CD4-positive, alpha-beta memory T cell (primary cell): ENCODE data around the gene MR1. TPM values are rescaled to one million over a fixed set of nuclear protein-coding genes. Genes with fewer than 3 reads are reported as not detected.

Experiments used
- CTCF ChIA-PET: fragments of 350-600 bp; sonication (Branson Sonifier 250); formaldehyde crosslinking; loops from one replicate; lab custom pipeline; 2021; ENCODE audit warnings: inconsistent platforms; ENCODE audit not compliant: partially characterized antibody; lab: Charles Lee
- POLR2A ChIA-PET: fragments of 350-600 bp; sonication (Branson Sonifier 250); formaldehyde crosslinking; loops from one replicate; lab custom pipeline; 2021; ENCODE audit not compliant: partially characterized antibody; lab: Charles Lee
- DNase-seq, 5 donors: peaks; one replicate each; pipeline versions ENCODE4 v3.0.0 to v3.0.0-alpha.2; 2020 to 2022; ENCODE audit warnings: mixed read lengths in 1 of 5
- H3K27ac ChIP-seq: one replicate; pipeline ENCODE4 v1.7.0; 2013; ENCODE audit warnings: low read depth, low read length
- H3K27me3 ChIP-seq: 2 replicates; pipeline ENCODE4 v1.7.0; 2013; ENCODE audit warnings: mild to moderate bottlenecking, low read length, moderate library complexity; ENCODE audit not compliant: insufficient read depth
- H3K36me3 ChIP-seq: 2 replicates; pipeline ENCODE4 v1.7.0; 2013; ENCODE audit warnings: mild to moderate bottlenecking, low read length, moderate library complexity; ENCODE audit not compliant: insufficient read depth
- H3K4me1 ChIP-seq: 2 replicates; pipeline ENCODE4 v1.7.0; 2013; ENCODE audit warnings: mild to moderate bottlenecking, low read length, moderate library complexity; ENCODE audit not compliant: insufficient read depth
- H3K4me3 ChIP-seq, 2 donors: one replicate each; pipeline ENCODE4 v1.7.0; 2013; ENCODE audit warnings: low read length in 2 of 2, mild to moderate bottlenecking in 1 of 2
- H3K9me3 ChIP-seq, 2 donors: one replicate each; pipeline ENCODE4 v1.7.0; 2013; ENCODE audit warnings: low read length in 2 of 2, control low read depth in 1 of 2; ENCODE audit not compliant: control insufficient read depth in 1 of 2
- H3K27ac Mint-ChIP-seq, 7 donors: one replicate each; pipeline ENCODE4 v1.8.0; 2020 to 2021; ENCODE audit warnings: mixed read lengths in 7 of 7, mild to moderate bottlenecking in 6 of 7, inconsistent platforms in 3 of 7, moderate library complexity in 3 of 7
- H3K27me3 Mint-ChIP-seq, 2 donors: one replicate each; pipeline ENCODE4 v1.8.0; 2020 to 2021; ENCODE audit warnings: mixed read lengths in 2 of 2
- H3K36me3 Mint-ChIP-seq, 2 donors: one replicate each; pipeline ENCODE4 v1.8.0; 2020 to 2021; ENCODE audit warnings: mixed read lengths in 2 of 2, inconsistent platforms in 1 of 2, mild to moderate bottlenecking in 1 of 2
- H3K4me1 Mint-ChIP-seq, 4 donors: one replicate each; pipeline ENCODE4 v1.8.0; 2020 to 2021; ENCODE audit warnings: mixed read lengths in 4 of 4, mild to moderate bottlenecking in 1 of 4
- H3K4me3 Mint-ChIP-seq, 8 donors: one replicate each; pipeline ENCODE4 v1.8.0; 2020 to 2021; ENCODE audit warnings: mixed read lengths in 8 of 8, mild to moderate bottlenecking in 7 of 8, moderate library complexity in 6 of 8, inconsistent platforms in 3 of 8
- H3K9me3 Mint-ChIP-seq, 8 donors: one replicate each; pipeline ENCODE4 v1.8.0; 2020 to 2021; ENCODE audit warnings: mixed read lengths in 8 of 8, mild to moderate bottlenecking in 5 of 8, inconsistent platforms in 3 of 8, moderate library complexity in 1 of 8
- intact Hi-C: fragments of 100-400 bp; cut with micrococcal nuclease; formaldehyde crosslinking; loops from one replicate; pipeline ENCODE4 v1.15.1; 2023
- polyA plus RNA-seq, 2 donors: library from polyadenylated mRNA; unstranded; fragments of 300-500 nt; fragmentation: Illumina TruSeq; gene quantifications; one replicate each; pipeline ENCODE4 v1.2.3, GENCODE V29; 2021
- total RNA-seq, 2 experiments: library from RNA; stranded (reverse); gene quantifications; one replicate each; pipeline ENCODE4 v1.2.3, GENCODE V29; 2021

Gene MR1
- total and polyA plus RNA-seq, 4 experiments from 2014 or later: 31.5 to 38.6 (median 32.5) TPM

GRCh38 chr1:181010789-181011188, 23.0 kb upstream of the MR1 start:
- no peaks in the 10 kb centered on the region for H3K27me3 ChIP-seq
- Mint-ChIP-seq H3K27ac (peak overlapping the region in 2 of 7 donors; percentile 43 to 47), H3K9me3 (no peaks in the 10 kb centered on the region), H3K4me3 (no peak overlapping the region), H3K4me1 (peaks cover 30 to 49% (median 35%) of the 10 kb centered on the region in 4 donors), H3K27me3 (no peaks in the 10 kb centered on the region), H3K36me3 (peaks cover 3 to 15% of the 10 kb centered on the region in 2 donors)
- peaks cover 45% of the 10 kb centered on the region for H3K4me1 ChIP-seq
- CTCF ChIA-PET: no interaction called here
- no peak overlapping the region for H3K27ac ChIP-seq
- no peaks in the 10 kb centered on the region for H3K9me3 ChIP-seq
- DNase-seq: no peak
- no peaks in the 10 kb centered on the region for H3K36me3 ChIP-seq
- intact Hi-C loops: no loop called here
- H3K4me3 ChIP-seq: no peak overlapping the region
- POLR2A ChIA-PET: interaction anchor here (1.5 kb wide), 1 partner anchor 11 kb away, joined by 6 read pairs; no protein-coding TSS in a partner anchor

DNA sequence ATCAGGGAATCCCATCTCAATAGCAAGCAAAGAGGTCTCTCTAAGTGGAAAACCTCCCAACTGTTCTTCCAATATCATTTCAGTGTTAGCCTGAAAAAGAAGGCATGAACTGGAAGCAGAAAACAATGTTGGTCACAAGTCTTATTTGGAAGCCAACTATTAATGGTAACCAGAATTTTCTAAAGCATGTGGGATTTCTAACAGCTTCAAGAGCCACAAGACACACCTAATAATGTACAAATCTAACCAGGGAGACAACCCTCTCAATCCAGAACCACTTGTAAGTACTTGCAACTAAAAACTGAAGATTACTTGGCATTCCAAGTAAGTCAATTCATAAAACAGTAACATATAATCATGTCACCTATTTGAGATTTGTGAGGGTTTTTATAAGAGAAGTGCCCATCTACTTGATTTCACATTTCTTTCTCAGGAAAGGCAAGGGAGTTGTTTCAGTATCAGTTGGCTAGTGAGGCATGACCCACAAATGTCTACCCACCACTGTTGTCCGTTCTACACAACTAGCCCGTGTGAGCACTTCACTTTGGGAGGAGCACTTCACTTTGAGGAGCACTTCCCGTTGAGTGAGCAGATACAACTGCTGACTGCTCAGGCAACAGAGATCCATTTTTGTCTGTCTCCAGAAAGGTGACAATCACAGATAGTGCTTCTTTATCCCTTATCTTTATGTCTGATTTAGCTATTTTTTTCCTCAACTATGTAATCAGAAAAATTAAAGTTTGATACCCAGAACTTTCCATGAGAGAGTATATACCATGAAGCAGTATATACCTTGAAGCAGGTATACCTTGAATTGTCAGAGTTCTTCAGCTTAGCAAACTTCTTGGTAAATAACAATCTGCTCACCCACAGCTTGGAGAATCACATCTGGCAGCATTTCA, 22.2 kb upstream of the MR1 start:
- Histone ChIP-seq H3K36me3 (no peaks in the 10 kb centered on the region), H3K27ac (no peak overlapping the region), H3K9me3 (no peaks in the 10 kb centered on the region), H3K27me3 (no peaks in the 10 kb centered on the region), H3K4me3 (no peak overlapping the region), H3K4me1 (peaks cover 51% of the 10 kb centered on the region)
- intact Hi-C loops: no loop called here
- H3K4me1 Mint-ChIP-seq: peaks cover 29 to 47% (median 35%) of the 10 kb centered on the region in 4 donors
- H3K9me3 Mint-ChIP-seq: no peaks in the 10 kb centered on the region
- no peak for DNase-seq
- peaks cover 3 to 10% of the 10 kb centered on the region in 2 donors for H3K36me3 Mint-ChIP-seq
- peak overlapping the region in 1 of 8 donors; percentile 22 for H3K4me3 Mint-ChIP-seq
- POLR2A ChIA-PET: interaction anchor here (1.5 to 3.0 kb wide), 2 partner anchors 10 kb away, joined by 6 to 15 read pairs; partner anchors contain the start of gene STX6
- no peaks in the 10 kb centered on the region for H3K27me3 Mint-ChIP-seq
- H3K27ac Mint-ChIP-seq: peak overlapping the region in 3 of 7 donors; percentile 29 to 47 (median 43)
- CTCF ChIA-PET: no interaction called here

DNA sequence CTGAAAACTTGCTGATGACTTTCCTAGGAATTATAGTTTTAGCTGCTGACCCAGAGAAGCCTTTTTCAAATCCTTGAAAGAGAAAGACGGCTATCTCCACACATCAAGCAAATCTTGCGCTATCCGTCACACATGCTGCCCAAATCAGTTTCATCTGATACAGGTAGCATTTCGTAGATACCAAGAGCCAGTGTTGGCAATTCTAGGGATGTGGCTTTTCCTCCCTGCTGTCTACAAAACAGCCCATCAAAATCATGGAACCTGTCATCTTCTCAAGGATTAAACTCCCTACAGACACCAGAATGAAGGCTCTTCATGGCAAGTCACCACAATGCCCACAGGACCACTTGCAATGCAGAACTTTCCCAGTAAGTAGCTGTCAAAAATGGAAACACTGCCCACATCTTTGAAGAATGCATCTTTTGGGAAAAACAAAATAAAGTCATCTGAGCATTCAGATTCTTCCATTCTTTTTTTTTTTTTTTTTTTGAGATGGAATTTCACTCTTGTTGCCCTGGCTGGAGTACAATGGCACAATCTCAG, 21.5 kb upstream of the MR1 start:
- no peak overlapping the region for H3K27ac Mint-ChIP-seq
- no peaks in the 10 kb centered on the region for H3K27me3 Mint-ChIP-seq
- H3K9me3 Mint-ChIP-seq: no peaks in the 10 kb centered on the region
- H3K27me3 ChIP-seq: no peaks in the 10 kb centered on the region
- H3K4me1 ChIP-seq: peaks cover 51% of the 10 kb centered on the region
- no peaks in the 10 kb centered on the region for H3K36me3 ChIP-seq
- no peak overlapping the region for H3K4me3 ChIP-seq
- intact Hi-C loops: no loop called here
- no peaks in the 10 kb centered on the region for H3K9me3 ChIP-seq
- ChIA-PET CTCF (interaction anchor here (0.7 kb wide), 1 partner anchor 485 kb away, joined by 3 read pairs; no protein-coding TSS in a partner anchor), POLR2A (interaction anchor here (3.0 kb wide), 1 partner anchor 9 kb away, joined by 15 read pairs; the partner anchor contains the start of gene STX6)
- peak overlapping the region in 2 of 8 donors; percentile 32 to 40 for H3K4me3 Mint-ChIP-seq
- peaks cover 3 to 9% of the 10 kb centered on the region in 2 donors for H3K36me3 Mint-ChIP-seq
- peaks cover 23 to 44% (median 30%) of the 10 kb centered on the region in 4 donors for H3K4me1 Mint-ChIP-seq
- H3K27ac ChIP-seq: no peak overlapping the region
- DNase-seq: no peak

GRCh38 chr1:181013144-181013543, 20.6 kb upstream of the MR1 start:
- ChIA-PET POLR2A (interaction anchor here (0.7 to 3.0 kb wide), 3 partner anchors 9 to 362 kb away, joined by 3 to 15 read pairs (median 4); partner anchors contain the start of gene STX6), CTCF (interaction anchor here (0.7 to 1.0 kb wide), 2 partner anchors 9 to 486 kb away, joined by 3 read pairs; no protein-coding TSS in a partner anchor)
- peak overlapping the region in 7 of 8 donors; percentile 26 to 79 (median 56) for H3K4me3 Mint-ChIP-seq
- peak; percentile 37 to 62 (median 49) for DNase-seq
- H3K27me3 Mint-ChIP-seq: no peaks in the 10 kb centered on the region
- H3K27ac ChIP-seq: no peak overlapping the region
- no peaks in the 10 kb centered on the region for H3K9me3 Mint-ChIP-seq
- H3K4me3 ChIP-seq: no peak overlapping the region
- peak overlapping the region in 6 of 7 donors; percentile 19 to 96 (median 88) for H3K27ac Mint-ChIP-seq
- peaks cover 58% of the 10 kb centered on the region for H3K4me1 ChIP-seq
- no peaks in the 10 kb centered on the region for H3K36me3 ChIP-seq
- peaks cover 30 to 50% (median 35%) of the 10 kb centered on the region in 4 donors for H3K4me1 Mint-ChIP-seq
- no peaks in the 10 kb centered on the region for H3K9me3 ChIP-seq
- H3K27me3 ChIP-seq: no peaks in the 10 kb centered on the region
- intact Hi-C loops: no loop called here
- H3K36me3 Mint-ChIP-seq: peaks cover 10 to 13% of the 10 kb centered on the region in 2 donors

DNA sequence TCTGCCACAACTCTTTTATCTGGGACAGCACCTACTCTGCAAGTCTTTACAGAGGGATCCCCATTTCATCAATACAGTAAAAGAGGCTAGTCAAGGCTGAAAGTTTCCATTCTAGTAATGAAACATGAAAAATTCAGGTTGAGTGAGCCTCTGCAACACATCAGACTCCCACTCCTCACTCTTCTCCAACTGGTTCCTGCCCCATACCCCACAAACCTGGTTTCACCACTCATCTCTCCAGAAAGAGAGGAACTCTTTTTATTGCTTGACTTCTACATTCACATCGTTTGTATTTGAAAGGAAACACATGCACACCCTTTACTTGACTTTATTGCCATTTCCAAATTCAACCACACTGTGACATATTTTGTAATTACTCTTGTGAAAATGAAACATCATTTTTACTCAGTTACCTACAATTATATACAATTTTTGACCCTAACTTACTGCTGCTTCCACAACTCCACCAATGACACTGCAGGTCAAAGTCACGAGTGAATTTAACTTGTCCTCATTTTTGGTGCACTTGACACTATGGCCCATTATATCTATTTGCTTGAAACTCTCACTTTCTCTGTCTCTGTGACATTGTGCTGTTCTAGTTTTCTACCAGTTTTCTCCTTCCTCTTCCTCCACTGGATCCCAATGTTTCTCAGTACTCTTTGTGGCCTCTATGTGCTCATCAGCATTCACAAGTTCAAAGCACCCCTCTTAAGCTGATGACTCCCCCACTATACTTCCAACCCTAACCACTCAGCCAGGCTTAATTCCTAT, 19.1 kb upstream of the MR1 start:
- DNase-seq: no peak
- Mint-ChIP-seq H3K9me3 (no peaks in the 10 kb centered on the region), H3K27ac (no peak overlapping the region), H3K36me3 (peaks cover 14 to 15% of the 10 kb centered on the region in 2 donors), H3K4me3 (no peak overlapping the region), H3K27me3 (no peaks in the 10 kb centered on the region), H3K4me1 (peaks cover 36 to 60% (median 44%) of the 10 kb centered on the region in 4 donors)
- Histone ChIP-seq H3K27me3 (no peaks in the 10 kb centered on the region), H3K9me3 (no peaks in the 10 kb centered on the region), H3K4me3 (no peak overlapping the region), H3K36me3 (no peaks in the 10 kb centered on the region), H3K4me1 (peaks cover 71% of the 10 kb centered on the region), H3K27ac (no peak overlapping the region)
- intact Hi-C loops: no loop called here
- ChIA-PET CTCF (no interaction called here), POLR2A (no interaction called here)

DNA sequence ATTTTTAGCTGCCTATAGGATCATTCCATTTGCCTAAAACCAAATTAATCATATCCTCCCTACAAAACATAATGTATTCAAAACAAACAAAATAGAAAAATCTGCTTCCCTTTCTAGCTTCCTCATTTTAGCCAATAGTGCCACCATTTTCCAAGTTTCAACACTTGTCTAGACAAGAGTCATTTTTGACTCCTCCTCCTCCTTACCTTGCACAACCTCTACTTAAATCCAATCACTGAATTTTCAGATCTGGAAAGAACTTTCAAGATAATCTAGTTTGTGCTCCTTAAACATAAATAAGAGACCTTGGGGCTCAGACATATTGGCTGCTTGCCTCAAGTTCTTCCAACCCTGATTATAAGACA, 18.6 kb upstream of the MR1 start:
- no peak overlapping the region for H3K27ac Mint-ChIP-seq
- DNase-seq: no peak
- no peak overlapping the region for H3K4me3 Mint-ChIP-seq
- H3K27me3 Mint-ChIP-seq: no peaks in the 10 kb centered on the region
- CTCF ChIA-PET: interaction anchor here (1.3 kb wide), 1 partner anchor 23 kb away, joined by 3 read pairs; no protein-coding TSS in a partner anchor
- Histone ChIP-seq H3K4me1 (peaks cover 77% of the 10 kb centered on the region), H3K36me3 (no peaks in the 10 kb centered on the region), H3K9me3 (no peaks in the 10 kb centered on the region), H3K27ac (no peak overlapping the region), H3K4me3 (no peak overlapping the region), H3K27me3 (no peaks in the 10 kb centered on the region)
- peaks cover 33 to 58% (median 44%) of the 10 kb centered on the region in 4 donors for H3K4me1 Mint-ChIP-seq
- peaks cover 12 to 14% of the 10 kb centered on the region in 2 donors for H3K36me3 Mint-ChIP-seq
- intact Hi-C loops: no loop called here
- H3K9me3 Mint-ChIP-seq: no peaks in the 10 kb centered on the region
- POLR2A ChIA-PET: no interaction called here
